Myocyte (in vitro differentiated cells): ENCODE measurements around the gene SCAMP5. TPM values are rescaled to one million over a fixed set of nuclear protein-coding genes. Genes with fewer than 3 reads are reported as not detected.

Experiments
- DNase-seq: peaks from one replicate; pipeline ENCODE4 v3.0.0-alpha.2; 2012; ENCODE audit warnings: low read depth
- total RNA-seq: library from RNA; depleted of rRNA; stranded (reverse); fragments of >200 nt; gene quantifications from 2 replicates; pipeline ENCODE4 v1.2.3, GENCODE V29; 2014

The SCAMP5 gene
- total RNA-seq, 1 donor from 2014 or later = 0.56 TPM

GRCh38 chr15:75021341-75021740 is 26.0 kb downstream of the SCAMP5 start:
- DNase-seq = no peak

- no peak for DNase-seq
Measured at GRCh38 chr15:75022783-75023180, 27.4 kb downstream of the SCAMP5 start.

- peak; percentile 97 for DNase-seq
Measured at GRCh38 chr15:75023181-75023871, 28.0 kb downstream of the SCAMP5 start, which contains the start of gene PPCDC. PPCDC (plus strand) TSS chr15:75023590; CDS start chr15:75028319, 4,729 bp downstream.

GRCh38 chr15:75023872-75024636 is 28.7 kb downstream of the SCAMP5 start:
- peak; percentile 55 for DNase-seq

GRCh38 chr15:75025107-75025506 is 29.7 kb downstream of the SCAMP5 start:
- DNase-seq = no peak

GRCh38 chr15:75025548-75026260 is 30.3 kb downstream of the SCAMP5 start:
- DNase-seq = no peak

- no peak for DNase-seq
Measured at GRCh38 chr15:75027551-75027950, 32.2 kb downstream of the SCAMP5 start.

- no peak for DNase-seq
Measured at GRCh38 chr15:75028991-75029377, 33.6 kb downstream of the SCAMP5 start.

- peak; percentile 81 for DNase-seq
Measured at GRCh38 chr15:75029378-75030022, 34.1 kb downstream of the SCAMP5 start.

- DNase-seq = peak; percentile 27
Measured at GRCh38 chr15:75030023-75030413, 34.7 kb downstream of the SCAMP5 start.

- DNase-seq = no peak
Measured at GRCh38 chr15:75030424-75030823, 35.1 kb downstream of the SCAMP5 start.

GRCh38 chr15:75031848-75032247 is 36.5 kb downstream of the SCAMP5 start:
- no peak for DNase-seq

GRCh38 chr15:75032395-75032794 is 37.0 kb downstream of the SCAMP5 start:
- DNase-seq = no peak

- no peak for DNase-seq
Measured at GRCh38 chr15:75033809-75034208, 38.4 kb downstream of the SCAMP5 start.

- no peak for DNase-seq
Measured at GRCh38 chr15:75034615-75035014, 39.3 kb downstream of the SCAMP5 start.

GRCh38 chr15:75036212-75036616 is 40.9 kb downstream of the SCAMP5 start:
- DNase-seq = peak; percentile 74

GRCh38 chr15:75037685-75038084 is 42.3 kb downstream of the SCAMP5 start:
- DNase-seq = no peak

GRCh38 chr15:75038231-75038630 is 42.9 kb downstream of the SCAMP5 start:
- no peak for DNase-seq

GRCh38 chr15:75042730-75043508 is 47.6 kb downstream of the SCAMP5 start:
- no peak for DNase-seq

- peak; percentile 99 for DNase-seq
Measured at GRCh38 chr15:75043509-75044257, 48.3 kb downstream of the SCAMP5 start.
